Astrocyte (in vitro differentiated cells and primary cell): ENCODE data around the gene CRYM.

ENCODE experiments used
- CTCF ChIP-seq: IDR thresholded peaks from 2 replicates; pipeline ENCODE4 v1.5.1; 2011; ENCODE audit warnings: low read depth, mild to moderate bottlenecking, inconsistent platforms, low read length, moderate library complexity; ENCODE audit not compliant: insufficient read depth
- EZH2 ChIP-seq: IDR thresholded peaks from 2 replicates; pipeline ENCODE4 v1.6.1; 2012; ENCODE audit warnings: mild to moderate bottlenecking, low read length, inconsistent platforms; ENCODE audit not compliant: insufficient read depth

- TF ChIP-seq CTCF (no peak), EZH2 (no peak)
Observed at GRCh38 chr16:21281698-21282389, 3.8 kb upstream of the CRYM start.
